NCI-H748 (cell line): ENCODE measurements around the gene PRR29.
A peak's percentile ranks its signal among the peaks of the same experiment; 100 is the strongest.
"Not testable (repeated sequence)": the region's sequence is repeated elsewhere in the genome, so short reads cannot be mapped to it uniquely, and the experiment has no call there.

Experiments used
- DNase-seq: peaks from one replicate; lab custom pipeline; 2025; ENCODE audit not compliant: unreplicated experiment; lab: John Stamatoyannopoulos, UW

The PRR29 gene

GRCh38 chr17:64008346-64008745 is 10.2 kb downstream of the PRR29 start:
- DNase-seq = no peak

GRCh38 chr17:64008830-64009229 is 10.7 kb downstream of the PRR29 start:
- DNase-seq = no peak

GRCh38 chr17:64009571-64010402 is 11.6 kb downstream of the PRR29 start:
- no peak for DNase-seq

GRCh38 chr17:64015447-64015846 is 17.3 kb downstream of the PRR29 start:
- no peak for DNase-seq

GRCh38 chr17:64016231-64016784 is 18.2 kb downstream of the PRR29 start:
- DNase-seq = no peak

GRCh38 chr17:64016974-64017373 is 18.8 kb downstream of the PRR29 start:
- no peak for DNase-seq

GRCh38 chr17:64017381-64017980 is 19.3 kb downstream of the PRR29 start:
- no peak for DNase-seq

- DNase-seq = not testable (repeated sequence)
These were observed 21.4 kb downstream of the PRR29 start for GRCh38 chr17:64019551-64019961.

GRCh38 chr17:64020056-64020766 is 22.1 kb downstream of the PRR29 start, which contains the start of gene ICAM2:
TSS of gene ICAM2 (minus strand) at chr17:64020633. CDS start at chr17:64006691, 13,942 bp downstream.
- DNase-seq = no peak

- DNase-seq = no peak
These were observed 24.5 kb downstream of the PRR29 start for GRCh38 chr17:64022611-64023063.

GRCh38 chr17:64024215-64024654 is 26.1 kb downstream of the PRR29 start:
- no peak for DNase-seq

GRCh38 chr17:64024781-64025731 is 26.9 kb downstream of the PRR29 start:
- peak; percentile 7 for DNase-seq

GRCh38 chr17:64025732-64026294 is 27.7 kb downstream of the PRR29 start:
- peak; percentile 85 for DNase-seq

GRCh38 chr17:64028874-64029464 is 30.8 kb downstream of the PRR29 start:
- peak; percentile 53 for DNase-seq

- no peak for DNase-seq
These were observed 33.9 kb downstream of the PRR29 start for GRCh38 chr17:64032081-64032480.

- DNase-seq = no peak
These were observed 38.2 kb downstream of the PRR29 start for GRCh38 chr17:64036198-64036922.

GRCh38 chr17:64037180-64037579 is 39.0 kb downstream of the PRR29 start:
- no peak for DNase-seq

- no peak for DNase-seq
These were observed 39.7 kb downstream of the PRR29 start for GRCh38 chr17:64037802-64038201.
